GM12891 (cell line): ENCODE data around the gene CRMP1.

Experiments used
- PAX5 ChIP-seq: IDR thresholded peaks from 2 replicates; pipeline ENCODE4 v1.6.1; 2011; ENCODE audit warnings: low read length, moderate library complexity, mild to moderate bottlenecking; ENCODE audit not compliant: insufficient read depth, severe bottlenecking
- POLR2A ChIP-seq: IDR thresholded peaks from 2 replicates; pipeline ENCODE4 v1.6.1; 2011; ENCODE audit warnings: low read depth, low read length, control low read depth
- POLR2AphosphoS5 ChIP-seq: IDR thresholded peaks from 2 replicates; pipeline ENCODE4 v1.6.1; 2011; ENCODE audit warnings: low read depth, low read length, control low read depth
- POU2F2 ChIP-seq: IDR thresholded peaks from 2 replicates; pipeline ENCODE4 v1.6.1; 2011; ENCODE audit warnings: low read depth, mild to moderate bottlenecking, control low read depth, low read length, moderate library complexity
- SPI1 ChIP-seq: IDR thresholded peaks from 2 replicates; pipeline ENCODE4 v1.6.1; 2011; ENCODE audit warnings: low read depth, low read length, control low read depth
- TAF1 ChIP-seq: IDR thresholded peaks from 2 replicates; pipeline ENCODE4 v1.6.1; 2011; ENCODE audit warnings: low read depth, low read length, control low read depth

DNA sequence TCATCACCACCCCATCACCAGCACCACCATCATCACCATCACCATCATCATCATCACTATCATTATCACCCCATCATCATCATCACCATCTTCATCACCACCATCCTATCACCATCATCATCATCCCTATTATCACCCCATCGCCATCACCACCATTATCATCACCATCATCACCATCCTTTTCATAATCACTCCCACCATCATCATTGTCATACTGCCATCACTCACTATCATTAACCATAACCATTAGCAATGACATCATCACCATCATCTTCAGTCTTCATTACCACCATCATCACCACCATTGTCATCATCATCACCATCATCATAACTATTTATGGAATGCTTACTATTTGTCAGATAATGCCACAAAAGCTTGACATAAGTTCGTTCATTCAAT is 35.7 kb downstream of the CRMP1 start:
- no peak for TF ChIP-seq POLR2A
- no peak for TF ChIP-seq TAF1
- TF ChIP-seq POLR2AphosphoS5 = no peak
- TF ChIP-seq SPI1 = no peak
- TF ChIP-seq POU2F2 = no peak
- TF ChIP-seq PAX5 = no peak
